GM21619 (cell line): ENCODE data around the gene FSD1L.

Source experiments
- ATAC-seq: cut with Tn5 transposase; IDR thresholded peaks from one replicate; pipeline ENCODE4 v1.9.1; 2021; ENCODE audit not compliant: unreplicated experiment

FSD1L gene

GRCh38 chr9:105435453-105435852, 12.4 kb upstream of the FSD1L start:
- ATAC-seq = no peak

- ATAC-seq = no peak
Observed at GRCh38 chr9:105436783-105437182, 11.1 kb upstream of the FSD1L start.

DNA sequence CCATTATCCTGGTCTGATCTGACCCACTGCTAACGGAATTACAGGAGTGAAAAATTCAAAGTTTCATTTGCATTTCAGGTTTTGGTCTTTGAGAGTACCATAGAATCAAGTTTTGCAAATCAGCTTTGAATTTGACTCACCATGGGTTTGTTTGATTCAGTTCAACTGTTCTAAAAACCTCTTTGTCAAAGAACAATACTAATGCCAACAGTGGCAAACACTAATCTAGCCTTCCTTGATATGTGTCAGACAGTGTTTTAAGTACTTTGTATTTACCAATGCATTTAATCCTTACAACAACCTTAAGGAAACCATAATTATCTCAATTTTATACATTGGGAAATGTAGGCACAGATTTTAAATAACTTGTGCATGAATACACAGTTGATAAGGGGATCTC, 10.1 kb upstream of the FSD1L start:
- no peak for ATAC-seq

- no peak for ATAC-seq
Observed at GRCh38 chr9:105438141-105438806, 9.6 kb upstream of the FSD1L start.

- no peak for ATAC-seq
Observed at GRCh38 chr9:105439428-105439827, 8.4 kb upstream of the FSD1L start.

DNA sequence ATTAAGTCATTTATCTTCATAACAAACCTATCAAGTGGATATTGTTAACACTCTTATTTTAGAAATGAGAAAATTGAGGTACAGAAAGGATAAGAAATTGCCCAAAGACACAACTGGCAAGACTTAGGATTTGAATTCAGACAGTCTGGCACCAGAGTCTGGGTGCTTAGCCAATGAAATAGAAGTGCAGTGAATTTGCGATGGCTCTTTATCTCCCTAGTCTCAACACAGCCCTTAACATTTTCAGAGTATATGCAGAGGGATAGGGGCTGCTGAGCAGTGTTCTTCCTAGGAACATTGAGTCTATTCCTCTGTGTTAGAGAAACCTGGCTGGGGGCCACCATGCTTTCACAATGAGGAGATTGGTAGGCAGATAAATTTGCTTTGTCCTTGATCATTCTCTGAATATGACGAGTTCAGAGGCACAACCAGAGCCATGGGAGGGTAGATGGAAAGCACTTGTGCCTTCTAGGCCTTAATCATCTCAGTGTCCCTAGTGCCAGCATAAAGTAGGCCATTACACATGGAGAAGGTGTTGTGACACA, 6.1 kb upstream of the FSD1L start:
- no peak for ATAC-seq

GRCh38 chr9:105443121-105443520, 4.7 kb upstream of the FSD1L start:
- ATAC-seq = no peak

DNA sequence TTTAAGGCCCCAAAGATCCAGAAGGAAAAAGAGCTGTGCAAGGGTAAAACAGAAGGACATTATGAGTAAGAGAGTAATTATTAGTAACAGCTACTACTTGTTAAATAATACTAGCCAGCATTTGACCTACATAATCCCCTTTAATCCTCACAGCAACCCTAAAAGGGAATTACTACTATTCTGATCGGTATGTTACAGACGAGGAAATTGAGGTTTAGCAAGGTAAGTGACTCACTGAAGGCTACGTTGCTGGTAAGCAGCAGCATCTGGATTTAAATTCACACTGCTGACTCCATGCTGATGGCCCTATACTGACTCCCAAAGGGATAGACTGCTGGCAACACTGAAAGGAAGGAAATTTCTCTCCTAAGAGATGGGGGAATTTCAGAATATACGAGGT, 3.7 kb upstream of the FSD1L start:
- no peak for ATAC-seq

GRCh38 chr9:105445203-105445881, 2.5 kb upstream of the FSD1L start:
- no peak for ATAC-seq

DNA sequence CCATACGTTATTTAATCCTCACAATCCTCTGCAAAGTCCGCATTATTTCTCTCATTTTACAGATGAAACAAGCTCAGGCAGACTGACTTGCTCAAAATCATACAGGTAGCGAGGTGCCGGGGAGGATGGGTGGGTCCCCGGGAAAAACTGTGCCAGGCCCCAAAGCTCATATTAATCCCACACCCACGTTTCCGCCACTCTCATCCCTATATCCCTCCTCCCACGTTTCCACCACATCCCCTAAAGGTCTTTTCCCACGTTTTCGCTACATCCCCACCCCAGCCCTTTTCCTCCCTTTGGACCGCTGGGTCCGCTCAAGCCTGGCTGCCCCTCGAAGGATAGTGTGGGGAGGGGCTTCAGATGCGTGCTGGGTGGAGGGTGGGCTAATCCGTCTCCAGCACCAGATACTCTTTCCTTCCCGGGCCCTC, 434 bp upstream of the FSD1L start:
- ATAC-seq = no peak

- ATAC-seq = no peak
Observed at GRCh38 chr9:105449081-105449480, 1.2 kb downstream of the FSD1L start.

DNA sequence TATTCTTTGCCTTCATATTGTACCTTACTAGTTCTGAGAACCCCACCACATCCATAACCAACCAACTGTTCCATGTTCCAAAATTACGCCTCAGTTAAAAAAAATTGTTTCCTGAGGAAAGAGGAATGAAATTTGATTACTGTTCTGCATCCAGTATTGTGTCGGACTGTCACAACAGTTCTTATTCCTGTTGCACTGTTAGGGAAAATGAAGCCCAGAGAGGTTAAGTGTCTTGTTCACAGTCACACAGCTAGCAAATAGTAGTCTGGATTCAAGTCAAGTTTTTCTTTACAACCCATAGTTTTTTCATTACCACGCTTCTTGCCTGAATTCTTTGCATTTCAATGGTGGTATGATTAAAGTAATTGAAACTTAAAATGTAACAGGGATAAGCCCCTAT, 4.4 kb downstream of the FSD1L start:
- no peak for ATAC-seq

DNA sequence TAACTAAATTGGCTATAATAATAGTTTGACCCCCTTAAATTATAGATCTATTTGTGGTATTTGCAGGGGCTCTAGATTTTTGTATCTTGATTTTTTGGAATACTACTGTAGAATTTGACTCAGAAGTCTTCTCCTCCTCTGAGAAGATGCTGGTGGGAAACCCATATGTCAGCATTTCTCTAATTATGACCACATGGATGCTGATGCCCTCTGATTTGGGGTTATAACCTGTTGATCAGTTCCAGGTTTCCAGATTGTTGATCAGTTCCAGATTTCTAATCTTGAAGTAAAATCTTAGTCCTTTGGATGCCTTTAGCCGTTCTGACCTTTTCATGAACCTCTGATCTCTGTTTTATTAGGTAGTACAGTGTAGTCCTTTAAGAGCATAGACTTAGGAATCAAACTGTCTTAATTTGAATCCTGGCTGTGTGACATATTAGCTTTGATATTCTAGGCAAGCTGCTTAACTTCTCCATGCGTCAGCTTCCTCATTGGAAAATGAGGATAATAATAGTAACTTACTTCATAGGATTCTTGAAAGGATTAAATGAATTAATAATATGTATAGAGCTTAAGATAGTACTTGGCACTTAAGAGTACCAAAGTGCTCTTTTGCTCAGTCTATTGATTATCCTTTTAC, 8.1 kb downstream of the FSD1L start:
- ATAC-seq = no peak

- ATAC-seq = no peak
Observed at GRCh38 chr9:105457560-105458294, 9.9 kb downstream of the FSD1L start.

DNA sequence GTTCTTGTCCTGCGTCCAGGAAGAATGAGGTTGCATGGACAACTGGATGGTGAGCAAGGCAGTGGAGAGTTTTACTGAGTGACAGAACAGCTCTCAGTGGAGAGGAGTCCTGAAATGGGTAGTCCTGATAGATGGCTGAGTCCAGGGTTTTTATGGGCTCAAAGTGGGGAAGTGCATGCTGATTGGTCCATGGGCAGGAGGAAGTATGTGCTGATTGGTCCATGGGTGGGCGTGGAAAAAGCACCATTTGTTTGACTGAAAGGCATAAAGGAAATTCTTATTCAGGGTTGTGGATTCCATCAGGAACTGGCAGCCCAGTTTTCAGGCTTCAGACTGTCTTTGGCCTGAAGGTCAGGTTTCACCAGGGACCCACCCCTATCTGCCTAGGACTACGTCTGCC, 10.6 kb downstream of the FSD1L start:
- ATAC-seq = no peak

- ATAC-seq = no peak
Observed at GRCh38 chr9:105459336-105459735, 11.5 kb downstream of the FSD1L start.

GRCh38 chr9:105466898-105467455, 19.1 kb downstream of the FSD1L start:
- ATAC-seq = no peak

DNA sequence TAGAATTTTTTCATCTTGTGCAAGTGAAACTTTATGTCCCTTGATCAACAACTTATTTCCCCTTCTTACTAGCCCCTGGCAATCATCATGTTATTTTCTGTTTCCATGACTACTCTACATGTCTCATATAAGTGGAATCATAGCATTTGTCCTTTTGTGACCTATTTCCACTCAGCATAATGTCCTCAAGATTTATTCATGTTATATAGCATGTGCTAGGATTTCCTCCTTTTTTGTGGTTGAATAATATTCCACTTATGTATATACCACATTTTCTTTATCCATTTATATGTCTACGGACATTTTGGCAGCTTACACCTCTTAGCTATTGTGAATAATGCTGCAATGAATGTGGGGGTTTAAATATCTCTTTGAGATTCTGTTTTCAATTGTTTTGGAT, 21.0 kb downstream of the FSD1L start:
- no peak for ATAC-seq

DNA sequence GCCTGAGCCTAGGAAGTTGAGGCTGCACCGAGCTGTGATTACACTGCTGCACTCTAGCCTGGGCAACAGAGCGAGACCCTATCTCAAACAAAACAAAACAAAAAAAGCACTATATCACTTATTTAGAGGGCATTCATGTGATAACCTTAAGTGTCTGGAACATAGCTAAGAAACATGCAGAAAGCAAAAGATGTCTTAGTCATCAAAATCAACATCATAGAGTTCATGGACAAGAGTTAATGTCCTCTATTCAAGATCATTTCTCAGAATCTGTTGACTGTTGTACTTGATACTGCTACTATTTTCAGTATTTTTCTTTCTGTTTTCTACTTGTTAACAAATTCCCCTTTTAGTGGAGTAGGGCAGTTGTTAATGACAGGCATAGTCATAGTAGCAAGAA, 25.4 kb downstream of the FSD1L start:
- no peak for ATAC-seq

GRCh38 chr9:105475302-105475701, 27.5 kb downstream of the FSD1L start:
- ATAC-seq = no peak

DNA sequence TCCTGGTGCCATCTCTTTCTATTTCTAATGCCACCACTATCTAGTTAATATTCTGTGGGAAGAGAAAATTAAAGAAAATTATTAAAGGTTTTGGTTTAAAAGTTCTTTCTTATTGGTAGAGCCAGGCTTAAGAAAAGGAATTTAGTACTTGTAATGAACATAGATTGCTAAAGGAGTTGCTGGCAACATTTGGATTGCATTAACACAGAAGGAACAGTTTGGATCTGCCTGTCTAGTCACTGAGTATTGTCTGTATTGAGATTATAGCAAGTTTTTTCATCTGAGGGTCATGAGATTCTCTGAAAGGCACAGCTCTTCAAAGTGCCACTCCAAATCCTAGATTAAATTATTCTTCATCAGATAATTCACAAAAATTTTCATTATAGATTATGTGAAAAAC, 32.0 kb downstream of the FSD1L start:
- no peak for ATAC-seq
